H1 (cell line): ENCODE results near the gene TNFSF4. TPM values are rescaled to one million over a fixed set of nuclear protein-coding genes. Genes with fewer than 3 reads are reported as not detected.

Experiments used
- CTCF ChIA-PET: fragments of 300-600 bp; sonication (Branson Sonifier 250); formaldehyde crosslinking; loops from one replicate; lab custom pipeline; 2021; ENCODE audit not compliant: partially characterized antibody; lab: Charles Lee
- POLR2A ChIA-PET: fragments of 300-600 bp; sonication (Branson Sonifier 250); formaldehyde crosslinking; loops from one replicate; lab custom pipeline; 2021; ENCODE audit warnings: inconsistent platforms; ENCODE audit not compliant: partially characterized antibody; lab: Charles Lee
- DNase-seq, 2 experiments: peaks; one replicate each; pipeline versions ENCODE4 v3.0.0 to v3.0.0-alpha.2; 2010 to 2022; ENCODE audit warnings: low spot score in 2 of 2, low read depth in 1 of 2, mixed read lengths in 1 of 2
- FAIRE-seq: peaks from 2 replicates; lab custom pipeline; 2011; peaks lifted over from hg19 to GRCh38; lab: Jason Lieb, UNC
- H2AFZ ChIP-seq: 2 replicates; pipeline ENCODE4 v1.8.1; 2012; ENCODE audit warnings: low read length, inconsistent platforms
- H2AK5ac ChIP-seq: 2 replicates; pipeline ENCODE4 v1.6.1; 2013; ENCODE audit warnings: low read depth, low read length
- H2BK120ac ChIP-seq: replicated peaks from 2 replicates; pipeline ENCODE3; 2013; ENCODE audit warnings: low read depth, low read length, inconsistent platforms
- H2BK12ac ChIP-seq: 2 replicates; pipeline ENCODE4 v1.6.1; 2013; ENCODE audit warnings: low read depth, low read length
- H2BK15ac ChIP-seq: 2 replicates; pipeline ENCODE4 v1.6.1; 2013; ENCODE audit warnings: low read length
- H2BK20ac ChIP-seq: 2 replicates; pipeline ENCODE4 v1.6.1; 2013; ENCODE audit warnings: low read length
- H2BK5ac ChIP-seq: 2 replicates; pipeline ENCODE4 v1.6.1; 2013; ENCODE audit warnings: low read depth, low read length
- H3K14ac ChIP-seq: 2 replicates; pipeline ENCODE4 v1.6.1; 2013; ENCODE audit warnings: inconsistent platforms; ENCODE audit not compliant: insufficient read length
- H3K18ac ChIP-seq: 2 replicates; pipeline ENCODE4 v1.6.1; 2013; ENCODE audit warnings: low read length; ENCODE audit errors: extremely low read depth
- H3K23ac ChIP-seq: 2 replicates; pipeline ENCODE4 v1.6.1; 2013; ENCODE audit warnings: inconsistent platforms; ENCODE audit not compliant: insufficient read length
- H3K23me2 ChIP-seq: 2 replicates; pipeline ENCODE4 v1.6.1; 2013; ENCODE audit warnings: low read depth, low read length
- H3K27ac ChIP-seq: 2 replicates; pipeline ENCODE4 v1.6.1; 2011; ENCODE audit warnings: low read depth, low read length, inconsistent platforms
- H3K27me3 ChIP-seq, 4 experiments: replicated peaks in 1 of 4; 1 replicate in 1 of 4; 2 replicates in 3 of 4; pipeline versions ENCODE4 v1.6.1 to v1.8.1; 2011 to 2013; ENCODE audit warnings: low read length in 3 of 4, mild to moderate bottlenecking in 3 of 4, inconsistent platforms in 2 of 4, mixed read lengths in 2 of 4, moderate library complexity in 1 of 4; ENCODE audit not compliant: control insufficient read depth in 3 of 4, insufficient read depth in 3 of 4; ENCODE audit errors: extremely low read depth in 1 of 4
- H3K36me3 ChIP-seq, 4 experiments: 2 replicates each; pipeline versions ENCODE4 v1.6.1 to v1.8.1; 2011 to 2013; ENCODE audit warnings: mild to moderate bottlenecking in 4 of 4, low read length in 3 of 4, moderate library complexity in 2 of 4, control low read depth in 1 of 4, inconsistent platforms in 1 of 4; ENCODE audit not compliant: insufficient read depth in 4 of 4, control insufficient read depth in 2 of 4
- H3K4ac ChIP-seq: replicated peaks from 2 replicates; pipeline ENCODE3; 2013; ENCODE audit warnings: low read length, low read depth, mixed read lengths, inconsistent platforms; ENCODE audit not compliant: insufficient read length
- H3K4me1 ChIP-seq, 4 experiments: replicated peaks in 1 of 4; 1 replicate in 1 of 4; 2 replicates in 3 of 4; pipeline versions ENCODE4 v1.6.1 to v1.8.1; 2011 to 2013; ENCODE audit warnings: low read length in 3 of 4, inconsistent platforms in 2 of 4, mixed read lengths in 1 of 4; ENCODE audit not compliant: insufficient read depth in 4 of 4, control insufficient read depth in 3 of 4
- H3K4me2 ChIP-seq, 2 experiments: 2 replicates each; pipeline versions ENCODE4 v1.6.1 to v1.8.1; 2011 to 2013; ENCODE audit warnings: low read depth in 2 of 2, low read length in 2 of 2, control low read depth in 1 of 2, inconsistent platforms in 1 of 2, mild to moderate bottlenecking in 1 of 2; ENCODE audit not compliant: insufficient read depth in 1 of 2
- H3K4me3 ChIP-seq, 4 experiments: fragments of 200-600, 300-600 bp in 1 of 4; sonication (generic), shearing (Covaris generic), sonication (Bioruptor Twin) in 1 of 4; 2 replicates each; pipeline versions ENCODE4 v1.5.1 to v1.8.1; 2011 to 2016; ENCODE audit warnings: low read length in 4 of 4, low read depth in 3 of 4, control low read depth in 2 of 4, inconsistent platforms in 2 of 4, mild to moderate bottlenecking in 2 of 4, mixed read lengths in 1 of 4, moderate library complexity in 1 of 4; ENCODE audit not compliant: insufficient read depth in 2 of 4; ENCODE audit errors: extremely low read depth in 1 of 4
- H3K56ac ChIP-seq: replicated peaks from 2 replicates; pipeline ENCODE3; 2013; ENCODE audit warnings: low read depth, mild to moderate bottlenecking, mixed read lengths, low read length, inconsistent platforms; ENCODE audit not compliant: insufficient read length
- H3K79me1 ChIP-seq: 2 replicates; pipeline ENCODE4 v1.6.1; 2013; ENCODE audit warnings: low read depth, low read length, control low read depth
- H3K79me2 ChIP-seq, 2 experiments: 2 replicates each; pipeline versions ENCODE4 v1.6.1 to v1.8.1; 2012 to 2013; ENCODE audit warnings: low read length in 2 of 2, mild to moderate bottlenecking in 2 of 2, inconsistent platforms in 1 of 2; ENCODE audit not compliant: insufficient read depth in 2 of 2, control insufficient read depth in 1 of 2
- H3K9ac ChIP-seq, 4 experiments: replicated peaks in 1 of 4; 1 replicate in 1 of 4; 2 replicates in 3 of 4; pipeline versions ENCODE4 v1.6.1 to v1.8.1; 2011 to 2013; ENCODE audit warnings: low read depth in 3 of 4, low read length in 3 of 4, control low read depth in 2 of 4, mild to moderate bottlenecking in 2 of 4, moderate library complexity in 2 of 4, inconsistent platforms in 1 of 4; ENCODE audit errors: extremely low read depth in 1 of 4
- H3K9me3 ChIP-seq, 2 experiments: 2 replicates each; pipeline versions ENCODE4 v1.6.1 to v1.8.1; 2012 to 2013; ENCODE audit warnings: mild to moderate bottlenecking in 2 of 2, moderate library complexity in 2 of 2, control low read depth in 1 of 2, inconsistent platforms in 1 of 2, low read depth in 1 of 2, low read length in 1 of 2, mixed read lengths in 1 of 2; ENCODE audit not compliant: insufficient read depth in 2 of 2
- H4K20me1 ChIP-seq, 2 experiments: replicated peaks in 1 of 2; 2 replicates each; pipeline versions ENCODE3 to v1.8.1; 2011 to 2013; ENCODE audit warnings: inconsistent platforms in 2 of 2, low read length in 2 of 2, mild to moderate bottlenecking in 1 of 2; ENCODE audit not compliant: insufficient read depth in 2 of 2, control insufficient read depth in 1 of 2
- H4K5ac ChIP-seq: 2 replicates; pipeline ENCODE4 v1.6.1; 2013; ENCODE audit warnings: low read length, low read depth, mixed read lengths, inconsistent platforms; ENCODE audit not compliant: insufficient read length
- H4K8ac ChIP-seq: 2 replicates; pipeline ENCODE4 v1.8.0; 2013; ENCODE audit warnings: mild to moderate bottlenecking, moderate library complexity, low read length, inconsistent platforms; ENCODE audit not compliant: insufficient read depth; ENCODE audit errors: extremely low read depth
- H4K91ac ChIP-seq: replicated peaks from 2 replicates; pipeline ENCODE3; 2013; ENCODE audit warnings: low read length, mixed read lengths, inconsistent platforms; ENCODE audit not compliant: insufficient read length
- BRCA1 ChIP-seq: IDR thresholded peaks from 2 replicates; pipeline ENCODE4 v1.6.1; 2012; ENCODE audit warnings: low read depth, low read length, improper control_type of control experiment
- WGBS, 2 experiments: shearing (Covaris generic) in 1 of 2; methylation state at CpG; one replicate each; pipeline versions ENCODE4 v1.1.6 to v1.1.7; 2013 to 2015; ENCODE audit warnings: low lambda C conversion rate in 2 of 2, mixed read lengths in 2 of 2, inconsistent platforms in 1 of 2, low coverage in 1 of 2, missing lambda C conversion rate in 1 of 2; ENCODE audit not compliant: insufficient replicate concordance in 2 of 2, insufficient coverage in 1 of 2, insufficient read length in 1 of 2; ENCODE audit errors: extremely low coverage in 1 of 2, missing lambda C conversion rate in 1 of 2; 5-methylcytosine and 5-hydroxymethylcytosine counted together
- polyA plus RNA-seq, 7 experiments: library from polyadenylated mRNA; depleted of rRNA in 3 of 7; stranded (reverse) in 5 of 7; unstranded in 2 of 7; fragments of >200 nt in 5 of 7; fragments of 200-250 nt in 2 of 7; gene quantifications; 1 replicate in 5 of 7; 2 replicates in 1 of 7; 4 replicates in 1 of 7; pipeline versions ENCODE4 v1.2.1 to v1.2.3, GENCODE V29; 2011 to 2013; ENCODE audit warnings: missing spikeins in 2 of 7, mixed read lengths in 2 of 7
- total RNA-seq: library from RNA; stranded (reverse); fragmentation: NEBNext Ultra II Directional; extraction: Animal tissue kit (Norgen Biotek cat#: 25700); gene quantifications from 2 replicates; pipeline ENCODE4 v1.2.1, GENCODE V29; 2021

TNFSF4 gene
- total and polyA plus RNA-seq, 2 of the 8 experiments (the other 6 are each of a cell fraction or from before 2014, with no cell fraction given): 0.54 to 0.63 TPM

- no peak overlapping the region for H3K18ac ChIP-seq
- H3K79me2 ChIP-seq: no peaks in the 10 kb centered on the region
- H3K23ac ChIP-seq: no peak overlapping the region
- H3K14ac ChIP-seq: no peak overlapping the region
- no peak overlapping the region for H2BK20ac ChIP-seq
- no peak overlapping the region for H3K9ac ChIP-seq
- no peak overlapping the region for H2AFZ ChIP-seq
- H4K5ac ChIP-seq: no peak overlapping the region
- no peak overlapping the region for H4K8ac ChIP-seq
- CTCF ChIA-PET: no interaction called here
- H4K91ac ChIP-seq: no peak overlapping the region
- H2BK5ac ChIP-seq: no peak overlapping the region
- no peak overlapping the region for H3K4me3 ChIP-seq
- peaks cover 0 to 5% (median under 1%) of the 10 kb centered on the region in 4 experiments; a peak in 2 of 7 replicates for H3K27me3 ChIP-seq
- no peak overlapping the region for H2BK12ac ChIP-seq
- POLR2A ChIA-PET: no interaction called here
- H3K79me1 ChIP-seq: no peaks in the 10 kb centered on the region
- no peak overlapping the region for H3K27ac ChIP-seq
- H3K23me2 ChIP-seq: no peaks in the 10 kb centered on the region
- H2BK120ac ChIP-seq: no peak overlapping the region
- H3K36me3 ChIP-seq: no peaks in the 10 kb centered on the region
- H3K4ac ChIP-seq: no peak overlapping the region
- no peak overlapping the region for H2AK5ac ChIP-seq
- no peak overlapping the region for H2BK15ac ChIP-seq
- no peak overlapping the region for H3K56ac ChIP-seq
- H3K9me3 ChIP-seq: no peaks in the 10 kb centered on the region
- FAIRE-seq (no peak), DNase-seq (no peak)
- H3K4me1 ChIP-seq: no peaks in the 10 kb centered on the region
- no peaks in the 10 kb centered on the region for H4K20me1 ChIP-seq
- no peak overlapping the region for H3K4me2 ChIP-seq
- WGBS, 2 experiments: 94% methylated on average over 2 of the region's 2 CpGs; no CpG with 5 or more reads in 1 of the 2 experiments
- no peak for TF ChIP-seq BRCA1
Measured at GRCh38 chr1:173163222-173163621, 43.9 kb downstream of the TNFSF4 start.
